Hematopoietic multipotent progenitor cell treated with erythropoietin and hydrocortisone succinate and interleukin-3 and kit ligand, for 17 days (in vitro differentiated cells): ENCODE measurements around the gene CCDC18.

ENCODE experiments used
- DNase-seq: peaks from one replicate; pipeline ENCODE4 v3.0.0-alpha.2; 2015; ENCODE audit warnings: low spot score

Gene CCDC18

DNA sequence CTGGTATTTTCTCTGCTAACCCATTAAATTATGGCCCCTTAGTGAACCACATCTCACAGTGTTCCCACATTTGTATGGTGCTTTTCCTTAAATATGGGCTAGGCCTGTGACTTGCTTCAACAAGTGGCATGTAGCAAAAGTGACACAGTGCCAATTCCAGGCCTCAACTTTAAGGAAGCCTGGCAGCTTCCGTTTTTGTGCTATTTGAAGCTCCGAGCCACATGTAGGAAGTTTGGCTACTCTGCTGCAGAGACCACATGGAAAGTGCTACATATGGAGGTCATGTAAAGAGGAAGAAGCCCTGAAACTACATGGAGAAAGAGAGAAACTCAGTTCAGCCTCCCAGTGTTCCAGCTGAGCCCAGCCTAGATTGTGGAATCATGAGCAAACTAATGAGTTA lies 136.7 kb downstream of the CCDC18 start:
- DNase-seq: no peak

DNA sequence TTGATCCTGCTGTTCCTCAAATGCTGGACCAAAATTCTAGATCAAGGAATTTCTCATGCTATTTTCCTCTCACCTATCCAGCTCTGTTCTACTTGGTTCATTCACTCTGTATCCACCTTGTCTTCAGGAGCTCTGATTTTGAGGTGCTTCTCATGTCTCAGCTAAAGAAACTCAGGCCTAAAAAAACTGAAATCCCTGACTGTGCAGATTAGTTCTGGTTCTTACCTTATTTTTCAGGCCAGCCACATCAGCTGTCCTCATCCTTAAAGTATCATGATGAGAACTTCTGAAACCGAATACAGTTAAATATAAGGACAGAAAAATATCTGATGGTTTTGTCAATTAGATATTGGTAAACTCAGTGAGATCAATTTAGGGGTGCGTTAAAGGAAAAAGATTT lies 137.4 kb downstream of the CCDC18 start:
- no peak for DNase-seq

DNA sequence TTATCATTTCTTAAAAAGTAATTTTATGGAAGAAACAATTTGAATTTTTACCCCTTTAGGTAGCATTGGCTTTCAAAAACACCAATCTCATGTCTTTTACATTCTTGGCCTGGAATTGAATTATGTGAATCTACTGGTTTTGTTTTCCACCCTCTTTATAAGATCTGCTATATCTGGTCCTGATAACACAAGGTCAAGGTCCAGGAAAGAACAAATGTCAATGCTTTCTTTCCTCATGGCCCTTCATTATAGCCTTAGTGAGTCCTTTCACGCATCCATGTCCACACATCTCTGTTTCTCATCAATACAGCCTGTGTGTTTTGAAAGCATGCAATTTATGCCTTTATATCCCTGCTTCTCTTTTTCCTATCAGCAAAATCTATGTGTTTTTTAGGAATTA lies 141.2 kb downstream of the CCDC18 start:
- DNase-seq: no peak

DNA sequence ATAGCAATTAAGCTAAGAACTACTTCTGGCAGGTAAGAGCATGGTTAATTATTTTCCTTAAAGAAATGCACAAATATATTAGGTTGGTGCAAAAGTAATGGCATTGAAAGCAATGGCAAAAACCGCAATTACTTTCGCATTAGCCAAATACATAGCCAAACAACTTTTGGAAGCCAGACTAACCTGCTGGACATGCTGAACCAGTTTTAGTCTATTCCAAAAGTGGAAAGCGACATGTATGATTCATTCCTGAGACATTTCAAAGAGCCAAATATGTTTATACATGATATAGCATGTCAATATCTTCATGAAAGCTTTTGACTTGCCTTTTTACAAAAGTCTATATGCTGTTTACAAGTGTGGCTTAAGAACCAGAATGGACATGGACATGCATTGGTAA lies 141.8 kb downstream of the CCDC18 start:
- DNase-seq: no peak

DNA sequence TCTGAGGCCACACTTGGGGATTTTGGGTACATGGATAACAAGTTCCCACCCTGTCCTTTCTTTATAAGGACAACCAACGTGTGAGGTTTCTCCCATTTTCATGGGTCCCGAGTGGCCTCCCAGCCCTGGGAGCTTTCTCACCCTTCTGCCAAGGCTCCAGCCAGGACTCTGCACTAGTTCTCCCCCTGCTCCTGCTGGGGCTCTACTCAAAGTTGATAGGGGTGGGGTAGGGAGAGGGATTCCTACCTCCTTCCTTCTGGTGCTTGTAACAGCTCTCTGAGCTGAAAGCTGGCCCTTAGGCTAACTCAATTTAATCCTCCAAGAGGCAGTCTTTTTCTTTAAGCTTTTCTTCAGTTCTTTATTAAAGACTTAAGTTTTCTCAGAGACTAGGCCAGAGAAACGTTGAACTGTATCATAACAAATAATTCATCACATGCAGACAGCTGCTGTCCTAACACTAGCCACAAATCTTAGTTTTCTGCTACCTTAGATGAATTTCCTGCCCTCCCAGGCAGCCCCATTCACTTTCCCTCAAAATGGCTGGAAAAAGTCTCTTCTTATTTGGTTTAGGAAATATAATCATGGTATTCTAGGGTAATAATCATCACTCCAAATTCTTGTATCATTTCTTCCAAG lies 142.8 kb downstream of the CCDC18 start:
- DNase-seq: no peak

DNA sequence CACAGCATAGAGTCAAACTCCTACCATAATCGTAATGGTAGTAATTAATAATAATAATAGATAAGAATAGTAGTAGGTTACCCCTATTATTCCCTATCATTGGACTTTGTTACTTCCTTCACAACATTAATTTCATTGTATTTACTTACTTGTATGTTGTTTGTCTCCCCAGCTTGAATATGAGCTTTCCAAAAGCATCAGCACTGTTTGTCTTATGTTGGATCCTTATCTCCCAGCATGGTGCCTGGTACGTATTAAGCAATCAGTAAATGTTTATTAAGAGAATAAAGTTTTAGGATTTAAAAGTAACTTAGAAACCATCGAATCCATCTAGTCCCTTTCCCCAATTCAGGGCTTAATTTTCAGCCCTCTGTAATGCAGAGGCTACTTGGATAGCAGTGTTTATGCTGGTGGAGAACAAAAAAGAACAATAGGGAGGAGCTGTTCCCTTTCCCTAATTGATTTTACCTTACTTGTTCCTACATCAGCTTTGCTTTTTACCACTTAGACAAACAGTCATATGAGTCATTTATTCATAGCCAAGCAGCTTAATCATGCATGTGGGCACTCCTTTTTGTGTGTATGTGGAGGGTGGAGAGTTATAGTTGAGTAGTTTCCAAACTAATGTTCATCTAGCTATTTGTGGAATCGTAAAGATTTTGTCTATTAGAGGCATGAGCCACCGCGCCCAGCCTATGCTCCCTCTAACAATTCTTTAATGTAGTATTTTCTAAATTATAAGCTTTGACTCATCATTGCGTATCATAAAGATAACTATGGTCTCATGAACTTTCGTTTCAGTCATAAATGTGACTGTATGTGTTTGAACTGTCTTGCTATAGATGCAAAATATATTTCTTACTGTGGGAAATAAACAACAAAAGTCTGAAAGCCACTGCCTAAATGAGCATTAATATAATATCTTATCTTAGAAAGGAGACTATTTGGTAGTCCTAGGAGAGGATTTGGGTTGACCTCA lies 144.3 kb downstream of the CCDC18 start:
- no peak for DNase-seq
